ENCODE data around the gene LACTBL1.

The LACTBL1 gene

GRCh38 chr1:22914633-22915217, 57.9 kb downstream of the LACTBL1 start:
- in situ Hi-C loops (cut with MboI; ENCODE audit: low sequenced_read_pairs): no loop called here

GRCh38 chr1:22914156-22914555, 58.5 kb downstream of the LACTBL1 start:
- in situ Hi-C loops (cut with MboI; ENCODE audit: low sequenced_read_pairs): no loop called here

GRCh38 chr1:22913421-22914141, 59.1 kb downstream of the LACTBL1 start:
- in situ Hi-C loops (cut with MboI; ENCODE audit: low sequenced_read_pairs): no loop called here

GRCh38 chr1:22912311-22912710, 60.4 kb downstream of the LACTBL1 start:
- in situ Hi-C loops (cut with MboI; ENCODE audit: low sequenced_read_pairs): no loop called here

- in situ Hi-C loops (cut with MboI; ENCODE audit: low sequenced_read_pairs): no loop called here
Measured at GRCh38 chr1:22910986-22911651, 61.5 kb downstream of the LACTBL1 start.

GRCh38 chr1:22910286-22910685, 62.4 kb downstream of the LACTBL1 start:
- in situ Hi-C loops (cut with MboI; ENCODE audit: low sequenced_read_pairs): no loop called here

GRCh38 chr1:22908880-22909426, 63.7 kb downstream of the LACTBL1 start:
- in situ Hi-C loops (cut with MboI; ENCODE audit: low sequenced_read_pairs): no loop called here

GRCh38 chr1:22907528-22907927, 65.1 kb downstream of the LACTBL1 start:
- in situ Hi-C loops (cut with MboI; ENCODE audit: low sequenced_read_pairs): no loop called here

- in situ Hi-C loops (cut with MboI; ENCODE audit: low sequenced_read_pairs): no loop called here
Measured at GRCh38 chr1:22906968-22907367, 65.7 kb downstream of the LACTBL1 start.

GRCh38 chr1:22903113-22903512, 69.6 kb downstream of the LACTBL1 start:
- in situ Hi-C loops (cut with MboI; ENCODE audit: low sequenced_read_pairs): no loop called here

Measured in HL-60/S4 treated with retinoic acid at 250 ng/mL for 4 days and 3 days (cell line).